HUES48 (cell line): ENCODE measurements around the gene THRB.

Experiments used
- H3K27ac ChIP-seq: one replicate; pipeline ENCODE4 v1.7.0; 2013; ENCODE audit warnings: low read depth, low read length, inconsistent platforms
- H3K27me3 ChIP-seq: 2 replicates; pipeline ENCODE4 v1.6.1; 2013; ENCODE audit warnings: mild to moderate bottlenecking, low read length; ENCODE audit not compliant: control insufficient read depth, insufficient read depth
- H3K36me3 ChIP-seq: 2 replicates; pipeline ENCODE4 v1.6.1; 2013; ENCODE audit warnings: low read length; ENCODE audit not compliant: control insufficient read depth, insufficient read depth
- H3K4me1 ChIP-seq: 2 replicates; pipeline ENCODE4 v1.6.1; 2013; ENCODE audit warnings: mild to moderate bottlenecking, low read length; ENCODE audit not compliant: control insufficient read depth, insufficient read depth
- H3K4me3 ChIP-seq: 2 replicates; pipeline ENCODE4 v1.5.1; 2013; ENCODE audit warnings: mild to moderate bottlenecking, low read depth, low read length
- H3K9ac ChIP-seq: 2 replicates; pipeline ENCODE4 v1.6.1; 2013; ENCODE audit warnings: mild to moderate bottlenecking, low read depth, low read length, moderate library complexity
- H3K9me3 ChIP-seq: 2 replicates; pipeline ENCODE4 v1.6.1; 2013; ENCODE audit warnings: low read length; ENCODE audit not compliant: control insufficient read depth, insufficient read depth

The THRB gene

DNA sequence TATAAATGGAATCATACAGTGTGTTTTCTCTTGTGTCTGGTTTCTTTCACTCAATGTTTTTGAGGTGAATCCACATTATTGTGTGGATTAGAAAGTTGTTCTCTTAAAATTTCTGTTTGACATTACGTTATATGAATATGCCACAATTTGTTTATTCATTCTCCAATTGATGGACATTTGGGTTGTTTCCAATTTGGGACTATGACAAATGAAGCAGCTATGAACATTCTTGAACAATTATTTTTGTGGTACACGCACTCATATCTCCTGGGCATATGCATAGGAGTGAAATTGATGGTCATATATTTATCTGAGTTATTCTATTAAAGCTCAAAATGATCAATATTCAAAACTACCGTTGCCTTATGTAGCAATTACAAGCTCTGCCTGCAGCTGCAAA is 5.3 kb upstream of the THRB start:
- Histone ChIP-seq H3K27ac (no peak overlapping the region), H3K9ac (no peak overlapping the region), H3K4me3 (no peak overlapping the region), H3K9me3 (no peaks in the 10 kb centered on the region), H3K4me1 (peaks cover 35% of the 10 kb centered on the region), H3K36me3 (no peaks in the 10 kb centered on the region), H3K27me3 (peaks cover 11% of the 10 kb centered on the region)

DNA sequence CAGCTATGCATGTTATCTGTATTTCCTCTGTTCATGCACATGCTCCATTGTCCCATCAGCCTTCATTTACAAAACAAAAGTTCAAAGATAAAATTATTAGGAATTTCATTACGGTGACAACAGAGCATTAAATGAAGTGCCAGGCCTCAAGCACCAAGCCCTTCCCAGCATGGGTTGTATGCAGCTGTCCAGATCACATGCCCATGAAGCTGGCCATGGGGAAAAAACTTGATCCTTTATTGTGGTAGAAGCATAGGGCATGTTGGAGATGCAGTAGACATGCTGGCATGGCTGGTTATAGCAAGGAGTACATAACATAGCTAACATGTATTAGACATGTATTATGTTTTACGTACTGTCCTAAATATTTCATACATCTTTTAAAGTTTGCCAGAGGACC is 4.1 kb upstream of the THRB start:
- H3K4me1 ChIP-seq = peaks cover 35% of the 10 kb centered on the region
- peak overlapping the region; percentile 69 for H3K27ac ChIP-seq
- H3K4me3 ChIP-seq = 0 out of 2 replicates have a peak overlapping the region, but pooled peaks have one; percentile 6
- no peaks in the 10 kb centered on the region for H3K36me3 ChIP-seq
- no peaks in the 10 kb centered on the region for H3K9me3 ChIP-seq
- H3K9ac ChIP-seq = no peak overlapping the region; the same call in 1 of the 2 replicates
- peaks cover 14% of the 10 kb centered on the region for H3K27me3 ChIP-seq

DNA sequence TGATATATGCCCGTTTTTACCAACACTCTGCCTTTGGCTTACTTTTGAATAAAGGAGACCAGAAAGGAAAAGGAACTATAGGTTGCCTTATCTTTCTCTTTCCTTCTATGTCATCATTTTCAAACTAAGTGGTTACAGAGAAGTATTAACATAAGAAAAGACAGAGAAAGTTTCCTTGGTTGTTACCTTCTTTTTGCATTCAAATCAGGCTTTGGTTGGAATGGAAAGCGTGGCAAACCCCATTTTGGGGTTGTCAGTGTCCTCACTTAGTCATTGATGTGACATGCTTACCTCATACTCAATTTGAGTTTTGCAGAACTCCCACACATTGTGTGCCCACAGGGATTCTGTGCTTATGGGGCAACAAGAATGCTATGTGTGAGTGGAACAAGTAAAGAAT is 3.7 kb upstream of the THRB start:
- Histone ChIP-seq H3K36me3 (no peaks in the 10 kb centered on the region), H3K4me1 (peaks cover 39% of the 10 kb centered on the region), H3K9ac (no peak overlapping the region; the same call in 1 of the 2 replicates), H3K27ac (peak overlapping the region; percentile 69), H3K4me3 (0 out of 2 replicates have a peak overlapping the region, but pooled peaks have one; percentile 6), H3K27me3 (peaks cover 18% of the 10 kb centered on the region), H3K9me3 (no peaks in the 10 kb centered on the region)

DNA sequence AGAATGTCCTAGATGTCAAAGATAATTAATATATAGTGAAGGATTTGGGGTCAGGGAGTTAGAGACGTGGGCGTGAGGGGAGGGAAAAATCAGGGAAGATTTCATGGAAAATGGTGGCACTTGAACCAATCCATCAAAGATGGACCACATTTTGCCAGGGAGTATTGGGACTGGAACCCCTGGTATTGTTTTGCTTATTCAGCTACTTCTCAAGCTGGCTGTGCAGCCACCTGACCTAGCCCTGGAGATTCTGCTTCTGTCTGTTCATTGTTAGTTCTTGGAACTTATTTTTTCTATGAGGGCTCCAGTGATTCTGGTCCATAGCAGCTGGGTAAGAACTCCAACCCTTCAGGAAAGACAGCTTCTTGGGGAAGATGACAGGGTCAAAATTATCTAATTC is 3.3 kb upstream of the THRB start:
- Histone ChIP-seq H3K9ac (no peak overlapping the region), H3K36me3 (no peaks in the 10 kb centered on the region), H3K4me1 (peaks cover 44% of the 10 kb centered on the region), H3K27me3 (peaks cover 22% of the 10 kb centered on the region), H3K4me3 (no peak overlapping the region), H3K9me3 (no peaks in the 10 kb centered on the region), H3K27ac (peak overlapping the region; percentile 69)

DNA sequence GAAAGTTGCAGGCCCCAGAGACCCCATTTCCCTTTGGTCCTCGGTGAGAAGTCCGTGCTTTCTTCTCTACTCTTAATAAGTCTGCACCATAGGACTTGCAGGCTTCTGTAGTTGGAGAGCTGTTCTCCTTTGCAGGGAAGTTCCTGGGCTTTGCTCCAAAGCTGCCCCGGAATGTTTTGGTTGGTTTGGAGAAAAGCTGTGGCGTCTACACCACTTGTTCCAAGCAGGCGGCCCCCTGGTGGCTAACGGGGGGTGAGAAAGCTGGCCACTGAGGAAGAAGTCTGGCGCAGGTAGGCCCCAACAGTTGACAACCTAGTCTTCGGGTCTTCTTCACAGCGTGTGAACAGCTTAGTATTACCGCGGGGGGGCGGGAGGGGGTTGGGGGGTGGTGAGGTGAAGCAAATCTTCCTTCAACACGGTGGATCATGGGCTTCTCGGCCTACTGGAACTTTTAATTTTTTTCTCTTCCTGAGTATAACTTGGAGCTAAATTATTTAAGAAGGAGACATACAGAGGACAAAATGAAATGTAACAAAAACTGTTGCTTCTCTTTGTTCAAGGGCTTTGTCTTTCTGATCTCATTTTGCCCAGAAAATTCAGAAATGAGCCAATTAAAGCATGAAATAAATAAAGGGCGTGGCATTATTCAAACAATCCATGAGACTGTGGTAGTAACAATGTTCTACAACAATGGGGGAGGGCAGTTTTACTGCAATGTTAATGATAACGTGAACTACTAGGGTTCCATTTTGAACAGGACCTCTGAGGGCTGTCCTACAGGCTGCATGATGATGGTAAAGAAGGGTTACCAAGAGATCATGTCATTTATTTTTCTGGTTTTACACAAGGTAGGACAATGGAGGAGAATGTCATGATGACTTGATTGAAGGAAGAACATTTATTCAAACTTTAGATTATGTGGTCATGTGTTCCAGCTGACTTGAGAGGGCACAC is 2.2 kb upstream of the THRB start:
- Histone ChIP-seq H3K9me3 (no peaks in the 10 kb centered on the region), H3K9ac (no peak overlapping the region), H3K36me3 (no peaks in the 10 kb centered on the region), H3K4me3 (no peak overlapping the region), H3K27ac (no peak overlapping the region), H3K4me1 (peaks cover 55% of the 10 kb centered on the region), H3K27me3 (peaks cover 34% of the 10 kb centered on the region)

DNA sequence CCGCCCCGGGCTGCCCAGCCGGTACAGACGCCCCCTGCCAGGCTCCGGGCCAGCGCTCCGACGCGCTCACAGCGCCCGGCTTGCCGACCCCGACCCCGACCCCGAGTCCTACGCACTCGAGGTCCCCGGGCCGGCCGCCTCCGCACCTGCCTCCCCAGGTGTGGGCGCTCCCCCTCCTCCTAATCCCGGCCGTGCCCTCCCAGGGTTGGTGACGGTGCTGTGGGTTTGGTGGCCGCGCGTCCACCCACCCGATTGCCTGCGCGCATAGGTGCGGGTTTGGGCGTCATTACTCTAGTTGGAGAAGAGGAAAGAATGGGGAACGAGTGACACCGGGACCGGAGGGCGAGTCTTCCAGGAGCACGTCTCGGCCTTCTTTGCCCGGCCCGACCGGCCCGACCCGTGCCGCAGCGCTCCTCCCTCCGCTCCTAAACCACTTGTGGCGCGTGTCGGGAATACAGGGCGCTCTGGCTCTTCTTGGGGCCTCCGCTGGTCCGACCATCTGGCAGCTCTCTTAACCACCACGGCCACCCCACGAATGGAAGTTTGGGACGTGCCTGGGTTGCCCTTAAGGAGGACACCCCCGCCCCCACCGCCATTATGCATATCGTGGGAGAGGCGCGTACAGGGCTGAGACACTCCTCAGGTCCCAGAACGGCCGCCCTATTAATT is 810 bp upstream of the THRB start:
- H3K4me3 ChIP-seq = peak overlapping the region; percentile 88
- H3K4me1 ChIP-seq = peaks cover 59% of the 10 kb centered on the region
- H3K27me3 ChIP-seq = peaks cover 39% of the 10 kb centered on the region
- H3K36me3 ChIP-seq = no peaks in the 10 kb centered on the region
- H3K9me3 ChIP-seq = no peaks in the 10 kb centered on the region
- peak overlapping the region; percentile 57 for H3K27ac ChIP-seq
- peak overlapping the region; percentile 58 for H3K9ac ChIP-seq

GRCh38 chr3:24493746-24494617 is 668 bp downstream of the THRB start:
- H3K4me3 ChIP-seq = peak overlapping the region; percentile 88
- peak overlapping the region; percentile 57 for H3K27ac ChIP-seq
- no peaks in the 10 kb centered on the region for H3K9me3 ChIP-seq
- H3K9ac ChIP-seq = peak overlapping the region; percentile 4
- H3K27me3 ChIP-seq = peaks cover 39% of the 10 kb centered on the region
- no peaks in the 10 kb centered on the region for H3K36me3 ChIP-seq
- H3K4me1 ChIP-seq = peaks cover 54% of the 10 kb centered on the region

DNA sequence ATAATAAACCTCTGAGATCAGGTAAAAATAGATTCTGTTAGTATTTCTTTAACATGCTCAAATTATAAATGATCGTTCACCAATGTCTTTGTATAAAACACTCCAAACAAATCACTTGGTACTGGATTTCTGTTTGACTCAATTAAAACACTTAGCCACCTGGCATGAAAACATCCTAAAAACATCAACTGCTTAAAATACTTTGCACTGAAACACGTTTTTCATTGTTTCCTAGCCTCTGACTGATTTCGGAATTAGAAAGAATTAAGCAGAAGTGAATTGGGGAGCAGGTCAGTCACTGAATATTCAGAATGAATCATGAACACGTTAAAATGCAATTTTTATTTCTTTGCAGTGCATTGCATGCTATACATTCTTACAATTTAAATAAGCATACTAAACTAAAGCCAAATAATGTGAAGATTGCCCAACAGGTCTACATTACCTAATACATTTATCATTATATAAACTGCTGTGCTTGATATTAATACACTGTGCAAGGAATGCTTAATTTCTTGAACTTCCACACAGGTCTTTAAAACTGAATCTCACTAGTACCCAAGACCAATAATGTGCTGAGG is 1.6 kb downstream of the THRB start:
- peaks cover 39% of the 10 kb centered on the region for H3K27me3 ChIP-seq
- H3K9ac ChIP-seq = no peak overlapping the region
- peak overlapping the region; percentile 88 for H3K4me3 ChIP-seq
- no peaks in the 10 kb centered on the region for H3K36me3 ChIP-seq
- H3K4me1 ChIP-seq = peaks cover 45% of the 10 kb centered on the region
- H3K27ac ChIP-seq = no peak overlapping the region
- no peaks in the 10 kb centered on the region for H3K9me3 ChIP-seq

DNA sequence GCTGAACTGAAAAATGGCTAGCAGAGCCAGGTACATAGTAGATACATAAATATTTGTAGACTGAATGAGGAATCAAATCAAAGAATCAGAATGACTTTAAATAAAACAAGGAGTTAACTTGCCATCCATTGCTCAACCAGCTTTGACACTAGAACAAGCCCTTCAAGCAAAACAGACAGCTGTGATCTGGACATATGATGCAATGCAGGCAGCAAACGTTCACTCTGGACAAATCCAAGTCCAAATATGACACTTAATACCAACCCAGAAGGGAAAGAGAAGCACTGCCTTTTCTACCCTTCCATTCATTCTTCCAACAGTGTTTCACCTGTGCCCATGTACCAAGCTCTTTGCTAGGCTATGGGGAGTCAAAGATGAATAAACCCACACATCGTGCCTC is 4.5 kb downstream of the THRB start:
- Histone ChIP-seq H3K4me1 (peaks cover 24% of the 10 kb centered on the region), H3K9me3 (no peaks in the 10 kb centered on the region), H3K27ac (no peak overlapping the region), H3K36me3 (no peaks in the 10 kb centered on the region), H3K4me3 (no peak overlapping the region), H3K9ac (no peak overlapping the region), H3K27me3 (peaks cover 28% of the 10 kb centered on the region)
